H1 (cell line): ENCODE results near the gene TCF7L2. TPM values are rescaled to one million over a fixed set of nuclear protein-coding genes. Genes with fewer than 3 reads are reported as not detected.
A peak's percentile ranks its signal among the peaks of the same experiment; 100 is the strongest.

Source experiments
- CTCF ChIA-PET: fragments of 300-600 bp; sonication (Branson Sonifier 250); formaldehyde crosslinking; loops from one replicate; lab custom pipeline; 2021; ENCODE audit not compliant: partially characterized antibody; lab: Charles Lee
- POLR2A ChIA-PET: fragments of 300-600 bp; sonication (Branson Sonifier 250); formaldehyde crosslinking; loops from one replicate; lab custom pipeline; 2021; ENCODE audit warnings: inconsistent platforms; ENCODE audit not compliant: partially characterized antibody; lab: Charles Lee
- DNase-seq, 2 experiments: peaks; one replicate each; pipeline versions ENCODE4 v3.0.0 to v3.0.0-alpha.2; 2010 to 2022; ENCODE audit warnings: low spot score in 2 of 2, low read depth in 1 of 2, mixed read lengths in 1 of 2
- FAIRE-seq: peaks from 2 replicates; lab custom pipeline; 2011; peaks lifted over from hg19 to GRCh38; lab: Jason Lieb, UNC
- H2AFZ ChIP-seq: 2 replicates; pipeline ENCODE4 v1.8.1; 2012; ENCODE audit warnings: low read length, inconsistent platforms
- H2AK5ac ChIP-seq: 2 replicates; pipeline ENCODE4 v1.6.1; 2013; ENCODE audit warnings: low read depth, low read length
- H2BK120ac ChIP-seq: replicated peaks from 2 replicates; pipeline ENCODE3; 2013; ENCODE audit warnings: low read depth, low read length, inconsistent platforms
- H2BK12ac ChIP-seq: 2 replicates; pipeline ENCODE4 v1.6.1; 2013; ENCODE audit warnings: low read depth, low read length
- H2BK15ac ChIP-seq: 2 replicates; pipeline ENCODE4 v1.6.1; 2013; ENCODE audit warnings: low read length
- H2BK20ac ChIP-seq: 2 replicates; pipeline ENCODE4 v1.6.1; 2013; ENCODE audit warnings: low read length
- H2BK5ac ChIP-seq: 2 replicates; pipeline ENCODE4 v1.6.1; 2013; ENCODE audit warnings: low read depth, low read length
- H3K14ac ChIP-seq: 2 replicates; pipeline ENCODE4 v1.6.1; 2013; ENCODE audit warnings: inconsistent platforms; ENCODE audit not compliant: insufficient read length
- H3K18ac ChIP-seq: 2 replicates; pipeline ENCODE4 v1.6.1; 2013; ENCODE audit warnings: low read length; ENCODE audit errors: extremely low read depth
- H3K23ac ChIP-seq: 2 replicates; pipeline ENCODE4 v1.6.1; 2013; ENCODE audit warnings: inconsistent platforms; ENCODE audit not compliant: insufficient read length
- H3K23me2 ChIP-seq: 2 replicates; pipeline ENCODE4 v1.6.1; 2013; ENCODE audit warnings: low read depth, low read length
- H3K27ac ChIP-seq: 2 replicates; pipeline ENCODE4 v1.6.1; 2011; ENCODE audit warnings: low read depth, low read length, inconsistent platforms
- H3K27me3 ChIP-seq, 4 experiments: replicated peaks in 1 of 4; 1 replicate in 1 of 4; 2 replicates in 3 of 4; pipeline versions ENCODE4 v1.6.1 to v1.8.1; 2011 to 2013; ENCODE audit warnings: low read length in 3 of 4, mild to moderate bottlenecking in 3 of 4, inconsistent platforms in 2 of 4, mixed read lengths in 2 of 4, moderate library complexity in 1 of 4; ENCODE audit not compliant: control insufficient read depth in 3 of 4, insufficient read depth in 3 of 4; ENCODE audit errors: extremely low read depth in 1 of 4
- H3K36me3 ChIP-seq, 4 experiments: 2 replicates each; pipeline versions ENCODE4 v1.6.1 to v1.8.1; 2011 to 2013; ENCODE audit warnings: mild to moderate bottlenecking in 4 of 4, low read length in 3 of 4, moderate library complexity in 2 of 4, control low read depth in 1 of 4, inconsistent platforms in 1 of 4; ENCODE audit not compliant: insufficient read depth in 4 of 4, control insufficient read depth in 2 of 4
- H3K4ac ChIP-seq: replicated peaks from 2 replicates; pipeline ENCODE3; 2013; ENCODE audit warnings: low read length, low read depth, mixed read lengths, inconsistent platforms; ENCODE audit not compliant: insufficient read length
- H3K4me1 ChIP-seq, 4 experiments: replicated peaks in 1 of 4; 1 replicate in 1 of 4; 2 replicates in 3 of 4; pipeline versions ENCODE4 v1.6.1 to v1.8.1; 2011 to 2013; ENCODE audit warnings: low read length in 3 of 4, inconsistent platforms in 2 of 4, mixed read lengths in 1 of 4; ENCODE audit not compliant: insufficient read depth in 4 of 4, control insufficient read depth in 3 of 4
- H3K4me2 ChIP-seq, 2 experiments: 2 replicates each; pipeline versions ENCODE4 v1.6.1 to v1.8.1; 2011 to 2013; ENCODE audit warnings: low read depth in 2 of 2, low read length in 2 of 2, control low read depth in 1 of 2, inconsistent platforms in 1 of 2, mild to moderate bottlenecking in 1 of 2; ENCODE audit not compliant: insufficient read depth in 1 of 2
- H3K4me3 ChIP-seq, 4 experiments: fragments of 200-600, 300-600 bp in 1 of 4; sonication (generic), shearing (Covaris generic), sonication (Bioruptor Twin) in 1 of 4; 2 replicates each; pipeline versions ENCODE4 v1.5.1 to v1.8.1; 2011 to 2016; ENCODE audit warnings: low read length in 4 of 4, low read depth in 3 of 4, control low read depth in 2 of 4, inconsistent platforms in 2 of 4, mild to moderate bottlenecking in 2 of 4, mixed read lengths in 1 of 4, moderate library complexity in 1 of 4; ENCODE audit not compliant: insufficient read depth in 2 of 4; ENCODE audit errors: extremely low read depth in 1 of 4
- H3K56ac ChIP-seq: replicated peaks from 2 replicates; pipeline ENCODE3; 2013; ENCODE audit warnings: low read depth, mild to moderate bottlenecking, mixed read lengths, low read length, inconsistent platforms; ENCODE audit not compliant: insufficient read length
- H3K79me1 ChIP-seq: 2 replicates; pipeline ENCODE4 v1.6.1; 2013; ENCODE audit warnings: low read depth, low read length, control low read depth
- H3K79me2 ChIP-seq, 2 experiments: 2 replicates each; pipeline versions ENCODE4 v1.6.1 to v1.8.1; 2012 to 2013; ENCODE audit warnings: low read length in 2 of 2, mild to moderate bottlenecking in 2 of 2, inconsistent platforms in 1 of 2; ENCODE audit not compliant: insufficient read depth in 2 of 2, control insufficient read depth in 1 of 2
- H3K9ac ChIP-seq, 4 experiments: replicated peaks in 1 of 4; 1 replicate in 1 of 4; 2 replicates in 3 of 4; pipeline versions ENCODE4 v1.6.1 to v1.8.1; 2011 to 2013; ENCODE audit warnings: low read depth in 3 of 4, low read length in 3 of 4, control low read depth in 2 of 4, mild to moderate bottlenecking in 2 of 4, moderate library complexity in 2 of 4, inconsistent platforms in 1 of 4; ENCODE audit errors: extremely low read depth in 1 of 4
- H3K9me3 ChIP-seq, 2 experiments: 2 replicates each; pipeline versions ENCODE4 v1.6.1 to v1.8.1; 2012 to 2013; ENCODE audit warnings: mild to moderate bottlenecking in 2 of 2, moderate library complexity in 2 of 2, control low read depth in 1 of 2, inconsistent platforms in 1 of 2, low read depth in 1 of 2, low read length in 1 of 2, mixed read lengths in 1 of 2; ENCODE audit not compliant: insufficient read depth in 2 of 2
- H4K20me1 ChIP-seq, 2 experiments: replicated peaks in 1 of 2; 2 replicates each; pipeline versions ENCODE3 to v1.8.1; 2011 to 2013; ENCODE audit warnings: inconsistent platforms in 2 of 2, low read length in 2 of 2, mild to moderate bottlenecking in 1 of 2; ENCODE audit not compliant: insufficient read depth in 2 of 2, control insufficient read depth in 1 of 2
- H4K5ac ChIP-seq: 2 replicates; pipeline ENCODE4 v1.6.1; 2013; ENCODE audit warnings: low read length, low read depth, mixed read lengths, inconsistent platforms; ENCODE audit not compliant: insufficient read length
- H4K8ac ChIP-seq: 2 replicates; pipeline ENCODE4 v1.8.0; 2013; ENCODE audit warnings: mild to moderate bottlenecking, moderate library complexity, low read length, inconsistent platforms; ENCODE audit not compliant: insufficient read depth; ENCODE audit errors: extremely low read depth
- H4K91ac ChIP-seq: replicated peaks from 2 replicates; pipeline ENCODE3; 2013; ENCODE audit warnings: low read length, mixed read lengths, inconsistent platforms; ENCODE audit not compliant: insufficient read length
- BACH1 ChIP-seq: IDR thresholded peaks from 2 replicates; pipeline ENCODE4 v1.6.1; 2012; ENCODE audit warnings: low read length, improper control_type of control experiment
- CHD1 ChIP-seq: IDR thresholded peaks from 2 replicates; pipeline ENCODE4 v1.6.1; 2012; ENCODE audit warnings: low read depth, low read length, improper control_type of control experiment
- CREB1 ChIP-seq: IDR thresholded peaks from 2 replicates; pipeline ENCODE4 v1.6.1; 2012; ENCODE audit warnings: inconsistent platforms
- GTF2F1 ChIP-seq: IDR thresholded peaks from 2 replicates; pipeline ENCODE4 v1.6.1; 2012; ENCODE audit warnings: low read depth, low read length, improper control_type of control experiment, borderline replicate concordance
- JUN ChIP-seq: IDR thresholded peaks from 2 replicates; pipeline ENCODE4 v1.6.1; 2011; ENCODE audit warnings: low read depth, mild to moderate bottlenecking, improper control_type of control experiment, low read length
- KDM5A ChIP-seq: fragments of 200-600 bp; IDR thresholded peaks from 2 replicates; pipeline ENCODE4 v1.7.1; 2012; ENCODE audit warnings: mild to moderate bottlenecking, low read length, inconsistent platforms, mixed read lengths
- RBBP5 ChIP-seq: IDR thresholded peaks from 2 replicates; pipeline ENCODE4 v1.7.1; 2012; ENCODE audit warnings: low read depth, mild to moderate bottlenecking, inconsistent platforms, low read length, moderate library complexity, borderline replicate concordance
- RFX5 ChIP-seq: IDR thresholded peaks from 2 replicates; pipeline ENCODE4 v1.6.1; 2011; ENCODE audit warnings: low read depth, low read length, improper control_type of control experiment, borderline replicate concordance
- SAP30 ChIP-seq: fragments of 300-600 bp; sonication (generic); IDR thresholded peaks from 2 replicates; pipeline ENCODE4 v1.7.1; 2012; ENCODE audit warnings: low read length, moderate library complexity, mild to moderate bottlenecking, inconsistent platforms; ENCODE audit not compliant: insufficient read depth, insufficient replicate concordance
- SIN3A ChIP-seq, 2 experiments: IDR thresholded peaks in 1 of 2; conservative IDR thresholded peaks in 1 of 2; 2 replicates each; pipeline ENCODE4 v1.6.1; 2011 to 2012; ENCODE audit warnings: low read length in 2 of 2, improper control_type of control experiment in 1 of 2, low read depth in 1 of 2, mild to moderate bottlenecking in 1 of 2
- ZNF274 ChIP-seq: IDR thresholded peaks from 2 replicates; pipeline ENCODE4 v1.7.0; 2012; ENCODE audit warnings: low read length, borderline replicate concordance; ENCODE audit errors: extremely low read depth
- WGBS, 2 experiments: shearing (Covaris generic) in 1 of 2; methylation state at CpG; one replicate each; pipeline versions ENCODE4 v1.1.6 to v1.1.7; 2013 to 2015; ENCODE audit warnings: low lambda C conversion rate in 2 of 2, mixed read lengths in 2 of 2, inconsistent platforms in 1 of 2, low coverage in 1 of 2, missing lambda C conversion rate in 1 of 2; ENCODE audit not compliant: insufficient replicate concordance in 2 of 2, insufficient coverage in 1 of 2, insufficient read length in 1 of 2; ENCODE audit errors: extremely low coverage in 1 of 2, missing lambda C conversion rate in 1 of 2; 5-methylcytosine and 5-hydroxymethylcytosine counted together
- polyA plus RNA-seq, 7 experiments: library from polyadenylated mRNA; depleted of rRNA in 3 of 7; stranded (reverse) in 5 of 7; unstranded in 2 of 7; fragments of >200 nt in 5 of 7; fragments of 200-250 nt in 2 of 7; gene quantifications; 1 replicate in 5 of 7; 2 replicates in 1 of 7; 4 replicates in 1 of 7; pipeline versions ENCODE4 v1.2.1 to v1.2.3, GENCODE V29; 2011 to 2013; ENCODE audit warnings: missing spikeins in 2 of 7, mixed read lengths in 2 of 7
- total RNA-seq: library from RNA; stranded (reverse); fragmentation: NEBNext Ultra II Directional; extraction: Animal tissue kit (Norgen Biotek cat#: 25700); gene quantifications from 2 replicates; pipeline ENCODE4 v1.2.1, GENCODE V29; 2021
- TF ChIP-seq, protein P1 (sequence below): IDR thresholded peaks from 2 replicates; pipeline ENCODE4 v1.6.1; 2012; ENCODE audit warnings: inconsistent platforms
- TF ChIP-seq, protein P2 (sequence below): IDR thresholded peaks from 2 replicates; pipeline ENCODE4 v1.6.1; 2011; ENCODE audit warnings: low read depth, mild to moderate bottlenecking, low read length; ENCODE audit not compliant: insufficient read depth

TCF7L2 gene
- total and polyA plus RNA-seq, 2 of the 8 experiments (the other 6 are each of a cell fraction or from before 2014, with no cell fraction given) = 33.9 to 67.3 TPM

DNA sequence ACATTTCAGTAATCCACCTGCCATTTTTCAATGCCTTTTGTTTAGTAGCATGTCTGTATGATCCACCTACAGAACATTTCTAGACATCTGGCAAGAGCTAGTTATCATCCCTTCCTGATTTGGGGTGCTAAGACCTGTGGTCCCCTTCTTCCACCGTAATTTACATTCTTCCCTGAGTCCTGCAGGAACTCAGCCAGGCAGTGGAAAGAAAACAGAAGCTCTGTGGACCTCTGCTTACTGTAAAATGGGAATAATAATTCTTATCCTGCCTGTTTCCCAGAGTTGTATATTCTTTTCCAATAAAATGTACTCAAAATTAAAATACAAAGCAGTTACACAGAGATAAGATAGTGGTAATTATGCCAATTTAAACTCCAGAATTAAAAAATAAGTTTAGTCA is 126.9 kb downstream of the TCF7L2 start:
- Histone ChIP-seq H3K79me2 (peaks cover 5 to 84% of the 10 kb centered on the region in 2 experiments; a peak in 3 of 4 replicates), H2AFZ (no peak overlapping the region), H3K27ac (no peak overlapping the region), H3K9ac (no peak overlapping the region), H4K91ac (no peak overlapping the region), H3K23me2 (no peaks in the 10 kb centered on the region; the same call in 1 of the 2 replicates), H3K14ac (no peak overlapping the region), H2BK12ac (no peak overlapping the region), H2BK120ac (no peak overlapping the region), H2BK5ac (no peak overlapping the region), H3K4ac (peak overlapping the region; percentile 54), H2AK5ac (no peak overlapping the region), H2BK20ac (no peak overlapping the region), H4K20me1 (peaks cover 13 to 21% of the 10 kb centered on the region in 2 experiments), H2BK15ac (no peak overlapping the region), H3K36me3 (no peaks in the 10 kb centered on the region), H4K5ac (no peak overlapping the region), H3K4me1 (peaks cover 2 to 25% (median 17%) of the 10 kb centered on the region in 4 experiments; a peak in 6 of 7 replicates), H3K23ac (no peak overlapping the region), H3K79me1 (peaks cover 13% of the 10 kb centered on the region), H3K9me3 (no peaks in the 10 kb centered on the region), H4K8ac (no peak overlapping the region), H3K18ac (no peak overlapping the region), H3K4me3 (no peak overlapping the region), H3K56ac (no peak overlapping the region), H3K27me3 (no peaks in the 10 kb centered on the region), H3K4me2 (no peak overlapping the region)
- CTCF ChIA-PET = interaction anchor here (0.7 to 0.9 kb wide), 3 partner anchors 13 to 91 kb away, joined by 3 read pairs; no protein-coding TSS in a partner anchor
- 100% methylated on average over 1 of the region's 1 CpG; no CpG with 5 or more reads in 1 of the 2 experiments for WGBS, 2 experiments
- DNase-seq = no peak
- no peak for FAIRE-seq
- POLR2A ChIA-PET = interaction anchor here (1.3 kb wide), 1 partner anchor 20 kb away, joined by 4 read pairs; no protein-coding TSS in a partner anchor
- no peak for TF ChIP-seq JUN
- no peak for TF ChIP-seq GTF2F1
- TF ChIP-seq, protein P1, sequence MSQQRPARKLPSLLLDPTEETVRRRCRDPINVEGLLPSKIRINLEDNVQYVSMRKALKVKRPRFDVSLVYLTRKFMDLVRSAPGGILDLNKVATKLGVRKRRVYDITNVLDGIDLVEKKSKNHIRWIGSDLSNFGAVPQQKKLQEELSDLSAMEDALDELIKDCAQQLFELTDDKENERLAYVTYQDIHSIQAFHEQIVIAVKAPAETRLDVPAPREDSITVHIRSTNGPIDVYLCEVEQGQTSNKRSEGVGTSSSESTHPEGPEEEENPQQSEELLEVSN = no peak
- TF ChIP-seq RFX5 = no peak
- no peak for TF ChIP-seq ZNF274
- no peak for TF ChIP-seq CHD1
- no peak for TF ChIP-seq BACH1
- no peak for TF ChIP-seq CREB1
- TF ChIP-seq KDM5A = no peak
- no peak for TF ChIP-seq SAP30
- TF ChIP-seq, protein P2, sequence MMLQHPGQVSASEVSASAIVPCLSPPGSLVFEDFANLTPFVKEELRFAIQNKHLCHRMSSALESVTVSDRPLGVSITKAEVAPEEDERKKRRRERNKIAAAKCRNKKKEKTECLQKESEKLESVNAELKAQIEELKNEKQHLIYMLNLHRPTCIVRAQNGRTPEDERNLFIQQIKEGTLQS = no peak
- TF ChIP-seq RBBP5 = no peak
- TF ChIP-seq SIN3A (conservative IDR thresholded peaks at IDR 0.05 in 1 of 2, IDR thresholded peaks at IDR 0.05 in 1 of 2; ENCODE audit: low read depth in 1 of 2, low read length in 2 of 2) = no peak
